Smooth muscle cell (in vitro differentiated cells): ENCODE results near the gene CTTNBP2. TPM values are rescaled to one million over a fixed set of nuclear protein-coding genes. Genes with fewer than 3 reads are reported as not detected.

Source experiments
- DNase-seq: peaks from one replicate; lab custom pipeline; 2025; ENCODE audit not compliant: unreplicated experiment; lab: John Stamatoyannopoulos, UW
- H2AFZ ChIP-seq: fragments of 200-600 bp; sonication (generic); 2 replicates; pipeline ENCODE4 v1.6.0; 2016; ENCODE audit warnings: antibody characterized with exemption, low read depth, mild to moderate bottlenecking
- H3F3A ChIP-seq: fragments of 200-600 bp; sonication (generic); 2 replicates; pipeline ENCODE4 v1.6.0; 2017; ENCODE audit warnings: antibody characterized with exemption, low read depth
- H3K27ac ChIP-seq: fragments of 200-600 bp; sonication (generic); 2 replicates; pipeline ENCODE4 v1.5.1; 2016; ENCODE audit warnings: low read depth, mild to moderate bottlenecking
- H3K27me3 ChIP-seq: fragments of 200-600 bp; sonication (generic); 2 replicates; pipeline ENCODE4 v1.6.1; 2016; ENCODE audit warnings: low read depth, mild to moderate bottlenecking
- H3K36me3 ChIP-seq: fragments of 200-600 bp; sonication (generic); 2 replicates; pipeline ENCODE4 v1.5.1; 2016; ENCODE audit warnings: low read depth
- H3K4me1 ChIP-seq: fragments of 200-600 bp; sonication (generic); 2 replicates; pipeline ENCODE4 v1.5.1; 2016; ENCODE audit warnings: low read depth
- H3K4me2 ChIP-seq: fragments of 200-600 bp; sonication (generic); 2 replicates; pipeline ENCODE4 v1.6.0; 2016; ENCODE audit warnings: mild to moderate bottlenecking
- H3K4me3 ChIP-seq: fragments of 200-600 bp; sonication (generic); 2 replicates; pipeline ENCODE4 v1.5.1; 2016; ENCODE audit warnings: mild to moderate bottlenecking
- H3K79me2 ChIP-seq: fragments of 200-600 bp; sonication (generic); 2 replicates; pipeline ENCODE4 v1.6.0; 2016; ENCODE audit warnings: low read depth, mild to moderate bottlenecking
- H3K9ac ChIP-seq: fragments of 200-600 bp; sonication (generic); 2 replicates; pipeline ENCODE4 v1.6.0; 2016; ENCODE audit warnings: low read depth
- H3K9me3 ChIP-seq: fragments of 200-600 bp; sonication (generic); replicated peaks from 2 replicates; pipeline ENCODE4 v1.5.1; 2016; ENCODE audit warnings: low read depth
- H4K20me1 ChIP-seq: fragments of 200-600 bp; sonication (generic); 2 replicates; pipeline ENCODE4 v1.6.0; 2016; ENCODE audit warnings: low read depth
- WGBS: methylation state at CpG from one replicate; pipeline ENCODE4 v1.1.7; 2016; ENCODE audit warnings: low lambda C conversion rate; 5-methylcytosine and 5-hydroxymethylcytosine counted together
- polyA plus RNA-seq: library from polyadenylated mRNA; unstranded; fragments of >200 nt; fragmentation: Nextera tagmentation; extraction: Ambion mirVana; gene quantifications from 2 replicates; pipeline ENCODE4 v1.2.1, GENCODE V29; 2016
- total RNA-seq: library from RNA; depleted of rRNA; stranded (reverse); fragments of >200 nt; gene quantifications from 2 replicates; pipeline ENCODE4 v1.2.3, GENCODE V29; 2014
- TF ChIP-seq, protein P1 (sequence below): fragments of 200-600 bp; sonication (generic); IDR thresholded peaks from 2 replicates; pipeline ENCODE4 v1.5.1; 2017; ENCODE audit warnings: borderline replicate concordance, mild to moderate bottlenecking, antibody characterized with exemption; ENCODE audit not compliant: insufficient read depth, poor library complexity, severe bottlenecking

Gene CTTNBP2
- total and polyA plus RNA-seq, 2 experiments from 2014 or later: 4.8 to 42.3 TPM

DNA sequence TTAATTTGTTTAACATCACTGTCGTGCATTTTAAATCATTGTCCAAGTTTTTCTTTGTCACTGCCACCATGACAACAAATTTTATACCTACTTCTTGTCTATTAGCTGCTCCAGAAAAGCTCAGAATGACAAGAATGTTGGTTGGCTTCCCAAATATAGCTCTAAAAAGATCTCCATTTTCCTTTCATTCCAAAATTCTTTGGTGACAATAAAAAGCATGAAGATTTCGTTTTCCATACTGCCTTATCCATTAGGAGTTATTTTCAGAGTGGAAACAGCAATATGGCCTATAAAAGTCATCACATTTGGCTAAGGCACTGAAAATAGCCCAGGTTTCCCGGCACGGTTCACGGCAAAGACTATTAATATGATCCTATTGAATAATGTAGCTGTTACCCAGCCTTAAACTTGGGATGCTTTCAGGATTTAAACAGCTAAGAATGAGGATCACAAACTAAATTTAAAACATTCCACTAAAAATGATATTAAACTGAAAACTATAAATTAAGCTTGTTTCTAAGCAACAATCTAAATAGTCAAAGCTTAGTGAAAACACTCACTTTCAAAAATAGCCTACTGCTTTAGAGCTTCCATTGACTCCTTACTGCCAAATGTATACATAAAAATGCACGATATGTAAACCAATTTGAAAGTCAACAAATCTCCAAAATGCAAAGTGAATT is 2.7 kb downstream of the CTTNBP2 start:
- no peaks in the 10 kb centered on the region for H3K27me3 ChIP-seq
- peak overlapping the region; percentile 38 for H3K9ac ChIP-seq
- no peaks in the 10 kb centered on the region for H3K36me3 ChIP-seq
- TF ChIP-seq, protein P1, sequence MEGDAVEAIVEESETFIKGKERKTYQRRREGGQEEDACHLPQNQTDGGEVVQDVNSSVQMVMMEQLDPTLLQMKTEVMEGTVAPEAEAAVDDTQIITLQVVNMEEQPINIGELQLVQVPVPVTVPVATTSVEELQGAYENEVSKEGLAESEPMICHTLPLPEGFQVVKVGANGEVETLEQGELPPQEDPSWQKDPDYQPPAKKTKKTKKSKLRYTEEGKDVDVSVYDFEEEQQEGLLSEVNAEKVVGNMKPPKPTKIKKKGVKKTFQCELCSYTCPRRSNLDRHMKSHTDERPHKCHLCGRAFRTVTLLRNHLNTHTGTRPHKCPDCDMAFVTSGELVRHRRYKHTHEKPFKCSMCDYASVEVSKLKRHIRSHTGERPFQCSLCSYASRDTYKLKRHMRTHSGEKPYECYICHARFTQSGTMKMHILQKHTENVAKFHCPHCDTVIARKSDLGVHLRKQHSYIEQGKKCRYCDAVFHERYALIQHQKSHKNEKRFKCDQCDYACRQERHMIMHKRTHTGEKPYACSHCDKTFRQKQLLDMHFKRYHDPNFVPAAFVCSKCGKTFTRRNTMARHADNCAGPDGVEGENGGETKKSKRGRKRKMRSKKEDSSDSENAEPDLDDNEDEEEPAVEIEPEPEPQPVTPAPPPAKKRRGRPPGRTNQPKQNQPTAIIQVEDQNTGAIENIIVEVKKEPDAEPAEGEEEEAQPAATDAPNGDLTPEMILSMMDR: no peak
- H3K9me3 ChIP-seq: no peaks in the 10 kb centered on the region
- peak overlapping the region; percentile 29 for H2AFZ ChIP-seq
- H3K4me1 ChIP-seq: peaks cover 46% of the 10 kb centered on the region
- H3K4me2 ChIP-seq: peak overlapping the region; percentile 97
- H3K79me2 ChIP-seq: peaks cover 46% of the 10 kb centered on the region
- peak overlapping the region; percentile 13 for H3K27ac ChIP-seq
- peaks cover 6% of the 10 kb centered on the region for H3F3A ChIP-seq
- no peak for DNase-seq
- no peaks in the 10 kb centered on the region for H4K20me1 ChIP-seq
- peak overlapping the region; percentile 81 for H3K4me3 ChIP-seq
- WGBS: 48% methylated on average over 6 of the region's 6 CpGs

GRCh38 chr7:117869374-117869773 is 3.9 kb downstream of the CTTNBP2 start:
- H3K79me2 ChIP-seq: peaks cover 55% of the 10 kb centered on the region
- peaks cover 38% of the 10 kb centered on the region for H3K4me1 ChIP-seq
- H3K27ac ChIP-seq: no peak overlapping the region
- no peaks in the 10 kb centered on the region for H4K20me1 ChIP-seq
- H3K27me3 ChIP-seq: no peaks in the 10 kb centered on the region
- H3K4me3 ChIP-seq: peak overlapping the region; percentile 3
- TF ChIP-seq, protein P1: no peak
- WGBS: 7% methylated on average over 2 of the region's 2 CpGs
- no peak overlapping the region for H2AFZ ChIP-seq
- H3F3A ChIP-seq: peaks cover 6% of the 10 kb centered on the region
- H3K9ac ChIP-seq: no peak overlapping the region
- H3K9me3 ChIP-seq: no peaks in the 10 kb centered on the region
- no peaks in the 10 kb centered on the region for H3K36me3 ChIP-seq
- no peak for DNase-seq
- peak overlapping the region; percentile 46 for H3K4me2 ChIP-seq

DNA sequence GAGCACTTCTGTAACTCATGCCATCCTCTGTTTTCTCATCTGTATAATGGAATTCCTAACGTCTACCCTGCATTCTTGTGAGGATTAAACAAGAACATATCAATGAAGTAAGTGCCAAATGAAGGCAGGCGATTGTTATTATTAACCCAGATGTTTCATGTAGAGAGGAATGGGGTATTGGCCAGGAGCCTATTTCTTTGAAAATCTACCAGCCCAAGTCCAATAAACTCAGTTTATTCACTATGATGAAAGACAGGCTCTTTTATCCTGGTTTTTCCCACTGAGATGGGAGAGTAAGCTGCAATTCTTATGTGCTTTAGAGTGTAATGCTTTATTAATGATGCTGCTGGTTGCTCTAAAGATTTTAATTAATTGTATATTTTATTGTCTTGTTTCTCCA is 9.6 kb downstream of the CTTNBP2 start:
- no peak for DNase-seq
- TF ChIP-seq, protein P1: no peak
- Histone ChIP-seq H3K9me3 (no peaks in the 10 kb centered on the region), H3K27me3 (no peaks in the 10 kb centered on the region), H3K4me1 (peaks cover 12% of the 10 kb centered on the region), H2AFZ (no peak overlapping the region), H3K79me2 (peaks cover 27% of the 10 kb centered on the region), H3K27ac (no peak overlapping the region), H3K4me2 (no peak overlapping the region), H3F3A (no peaks in the 10 kb centered on the region), H3K36me3 (no peaks in the 10 kb centered on the region), H4K20me1 (no peaks in the 10 kb centered on the region), H3K9ac (no peak overlapping the region), H3K4me3 (no peak overlapping the region)
- 83% methylated on average over 2 of the region's 2 CpGs for WGBS

DNA sequence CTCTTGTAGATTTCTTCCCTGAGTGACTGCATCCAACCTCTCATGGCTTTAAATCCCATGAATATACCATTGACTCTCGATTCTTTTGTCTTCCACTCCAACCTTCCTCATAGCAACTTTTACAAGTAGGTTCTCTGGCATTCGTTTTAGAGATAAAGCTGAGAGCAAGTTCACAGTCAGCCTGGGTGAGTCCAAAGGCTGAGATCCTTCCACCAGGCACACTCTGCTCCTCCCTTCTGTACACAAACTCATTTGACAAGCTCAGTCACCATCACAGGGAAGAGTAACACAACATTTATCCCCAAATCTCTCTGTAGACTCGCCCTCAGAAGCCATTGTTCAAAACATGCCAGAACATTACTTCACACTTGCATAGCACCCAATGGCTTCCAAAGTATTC is 10.9 kb downstream of the CTTNBP2 start:
- Histone ChIP-seq H3K9ac (no peak overlapping the region), H3F3A (no peaks in the 10 kb centered on the region), H3K4me3 (no peak overlapping the region), H3K27me3 (no peaks in the 10 kb centered on the region), H3K79me2 (peaks cover 25% of the 10 kb centered on the region), H3K4me2 (no peak overlapping the region), H3K36me3 (no peaks in the 10 kb centered on the region), H2AFZ (no peak overlapping the region), H3K27ac (no peak overlapping the region), H4K20me1 (no peaks in the 10 kb centered on the region), H3K4me1 (peaks cover 3% of the 10 kb centered on the region), H3K9me3 (no peaks in the 10 kb centered on the region)
- DNase-seq: no peak
- TF ChIP-seq, protein P1: no peak
- 73% methylated on average over 3 of the region's 3 CpGs for WGBS
